ENCODE results near the gene IRF4.

DNA sequence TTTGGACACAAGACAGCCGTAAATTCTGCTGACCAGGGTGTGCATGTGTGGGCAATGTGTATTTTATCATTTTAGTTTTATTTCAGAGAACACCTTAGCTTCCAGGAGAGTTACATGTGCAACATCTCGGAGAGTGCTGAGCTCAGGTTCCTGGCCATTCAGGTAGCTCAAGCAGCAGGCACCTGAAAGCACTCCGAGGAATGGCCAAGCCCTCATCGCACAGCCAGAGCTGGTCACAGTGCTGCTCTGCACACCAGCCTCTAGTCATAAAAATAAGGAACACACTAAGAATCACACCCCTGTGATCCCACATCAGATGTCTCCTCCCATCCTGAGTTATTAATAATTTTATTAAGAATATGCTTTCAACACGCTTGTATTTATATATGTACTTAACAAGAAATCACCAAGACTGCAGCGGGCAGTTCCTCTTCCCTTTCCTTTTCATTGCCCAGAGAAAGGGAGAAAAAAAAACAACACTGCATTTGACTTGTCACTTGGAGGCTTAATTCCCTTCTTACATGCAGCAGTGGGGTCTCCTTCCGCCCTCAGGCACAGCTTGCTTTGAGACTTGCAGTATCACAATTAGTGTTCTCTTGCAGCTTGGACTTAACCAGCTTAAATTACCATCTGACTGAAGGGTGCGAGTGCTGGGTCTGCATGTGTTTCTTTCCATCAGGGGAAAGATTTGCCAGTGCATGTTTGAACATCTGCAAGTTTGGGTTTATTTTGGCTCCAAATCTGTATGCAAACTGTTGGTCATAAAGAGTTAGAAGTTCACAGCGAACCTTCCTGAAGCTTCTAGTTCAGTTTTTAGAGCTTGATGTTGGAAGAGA, 36.0 kb upstream of the IRF4 start:
- TF ChIP-seq, protein P1, sequence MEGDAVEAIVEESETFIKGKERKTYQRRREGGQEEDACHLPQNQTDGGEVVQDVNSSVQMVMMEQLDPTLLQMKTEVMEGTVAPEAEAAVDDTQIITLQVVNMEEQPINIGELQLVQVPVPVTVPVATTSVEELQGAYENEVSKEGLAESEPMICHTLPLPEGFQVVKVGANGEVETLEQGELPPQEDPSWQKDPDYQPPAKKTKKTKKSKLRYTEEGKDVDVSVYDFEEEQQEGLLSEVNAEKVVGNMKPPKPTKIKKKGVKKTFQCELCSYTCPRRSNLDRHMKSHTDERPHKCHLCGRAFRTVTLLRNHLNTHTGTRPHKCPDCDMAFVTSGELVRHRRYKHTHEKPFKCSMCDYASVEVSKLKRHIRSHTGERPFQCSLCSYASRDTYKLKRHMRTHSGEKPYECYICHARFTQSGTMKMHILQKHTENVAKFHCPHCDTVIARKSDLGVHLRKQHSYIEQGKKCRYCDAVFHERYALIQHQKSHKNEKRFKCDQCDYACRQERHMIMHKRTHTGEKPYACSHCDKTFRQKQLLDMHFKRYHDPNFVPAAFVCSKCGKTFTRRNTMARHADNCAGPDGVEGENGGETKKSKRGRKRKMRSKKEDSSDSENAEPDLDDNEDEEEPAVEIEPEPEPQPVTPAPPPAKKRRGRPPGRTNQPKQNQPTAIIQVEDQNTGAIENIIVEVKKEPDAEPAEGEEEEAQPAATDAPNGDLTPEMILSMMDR (IDR thresholded peaks at IDR 0.05): no peak
- TF ChIP-seq POLR2A (IDR thresholded peaks at IDR 0.05): no peak

All from testis (tissue), 2 donors.